Activated T-cell treated with anti-CD3 and anti-CD28 coated beads, Interleukin-2, amount 50 U/mL, for 4 hours (primary cell): ENCODE results near the gene DENND1B. TPM values are rescaled to one million over a fixed set of nuclear protein-coding genes. Genes with fewer than 3 reads are reported as not detected.

Experiments
- ATAC-seq, 2 donors: fragments of 200-7000 bp; cut with Tn5 transposase; one replicate each; pipeline ENCODE4 v1.10.0; 2021
- DNase-seq: peaks from one replicate; pipeline ENCODE4 v3.0.0-alpha.2; 2020
- H3K27me3 Mint-ChIP-seq: one replicate; pipeline ENCODE4 v1.8.0; 2021; ENCODE audit warnings: low read depth, mixed read lengths
- H3K36me3 Mint-ChIP-seq: one replicate; pipeline ENCODE4 v1.8.0; 2022; ENCODE audit warnings: mixed read lengths; ENCODE audit not compliant: insufficient read depth
- H3K4me1 Mint-ChIP-seq: one replicate; pipeline ENCODE4 v1.8.0; 2021; ENCODE audit warnings: low read depth, mixed read lengths
- H3K4me3 Mint-ChIP-seq: one replicate; pipeline ENCODE4 v1.8.0; 2021; ENCODE audit warnings: mild to moderate bottlenecking, moderate library complexity, mixed read lengths
- H3K9me3 Mint-ChIP-seq: one replicate; pipeline ENCODE4 v1.8.0; 2021; ENCODE audit warnings: mixed read lengths
- total RNA-seq, 3 donors: library from RNA; stranded (reverse); gene quantifications; one replicate each; pipeline ENCODE4 v1.2.1, GENCODE V29; 2021

Gene DENND1B
- total RNA-seq, 3 donors from 2014 or later: 7.7 to 9.0 (median 9.0) TPM

DNA sequence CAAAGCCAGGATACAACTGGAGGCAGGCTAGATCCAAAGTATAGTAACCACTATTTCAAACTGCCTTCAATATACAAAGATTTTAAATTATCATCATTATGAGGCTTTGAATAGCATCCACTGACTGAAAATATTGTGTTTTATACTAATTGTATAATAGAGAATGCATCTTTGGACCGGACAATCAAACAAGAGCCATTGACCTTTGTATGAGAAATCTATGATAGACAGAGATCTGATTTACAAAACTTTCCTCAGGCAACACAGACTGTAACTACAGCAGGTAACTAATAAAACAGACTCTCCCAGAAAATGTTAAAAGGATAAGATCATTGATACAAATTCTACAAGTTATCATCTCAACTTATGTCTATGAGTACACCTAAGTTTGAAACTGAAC, 152.9 kb downstream of the DENND1B start:
- no peaks in the 10 kb centered on the region for H3K27me3 Mint-ChIP-seq
- peaks cover 16% of the 10 kb centered on the region for H3K36me3 Mint-ChIP-seq
- ATAC-seq (no peak), DNase-seq (no peak)
- H3K4me1 Mint-ChIP-seq: no peaks in the 10 kb centered on the region
- H3K9me3 Mint-ChIP-seq: no peaks in the 10 kb centered on the region
- H3K4me3 Mint-ChIP-seq: no peak overlapping the region

DNA sequence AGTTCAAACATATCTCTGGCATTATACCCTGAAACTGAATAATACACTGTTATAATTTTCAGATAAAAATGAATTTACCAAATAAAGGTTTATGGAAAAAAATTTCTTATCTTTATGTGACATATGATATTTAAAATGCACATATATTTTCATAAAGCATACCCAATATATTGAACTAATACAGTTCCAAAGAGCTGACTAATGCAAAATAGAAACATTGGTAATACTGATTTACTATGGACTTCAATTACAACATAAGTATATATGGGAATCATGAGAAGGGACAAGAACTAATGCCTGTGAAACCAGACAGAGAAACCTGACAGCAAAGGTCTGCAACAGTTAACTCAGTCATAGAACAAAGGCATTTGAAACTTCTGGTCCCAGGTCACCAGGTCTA, 153.5 kb downstream of the DENND1B start:
- Mint-ChIP-seq H3K4me3 (no peak overlapping the region), H3K4me1 (no peaks in the 10 kb centered on the region), H3K9me3 (no peaks in the 10 kb centered on the region), H3K36me3 (peaks cover 18% of the 10 kb centered on the region), H3K27me3 (no peaks in the 10 kb centered on the region)
- DNase-seq (no peak), ATAC-seq (no peak)

DNA sequence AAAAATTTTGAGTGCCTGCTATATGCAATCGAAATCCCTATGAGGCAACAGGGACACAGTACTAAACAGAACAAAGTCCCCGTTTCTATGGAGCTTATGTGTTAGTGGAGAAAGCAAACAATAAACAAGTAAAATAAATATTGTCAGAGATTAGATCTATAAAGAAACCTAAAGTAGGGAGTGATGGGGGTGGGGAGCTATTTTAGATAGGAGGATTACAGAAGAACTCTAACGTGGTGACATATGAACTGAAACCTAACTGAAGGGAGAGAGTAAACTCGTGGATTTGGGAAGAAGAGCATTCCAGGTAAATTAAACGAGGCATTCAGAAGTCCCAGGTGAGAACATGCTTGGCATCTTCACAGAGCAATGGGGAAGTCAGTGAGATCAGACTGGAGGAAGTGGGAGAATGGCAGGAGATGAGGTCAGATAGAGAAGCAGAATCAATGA, 154.5 kb downstream of the DENND1B start:
- no peak overlapping the region for H3K4me3 Mint-ChIP-seq
- peaks cover 13% of the 10 kb centered on the region for H3K36me3 Mint-ChIP-seq
- DNase-seq (no peak), ATAC-seq (no peak)
- H3K9me3 Mint-ChIP-seq: no peaks in the 10 kb centered on the region
- H3K4me1 Mint-ChIP-seq: no peaks in the 10 kb centered on the region
- H3K27me3 Mint-ChIP-seq: no peaks in the 10 kb centered on the region

DNA sequence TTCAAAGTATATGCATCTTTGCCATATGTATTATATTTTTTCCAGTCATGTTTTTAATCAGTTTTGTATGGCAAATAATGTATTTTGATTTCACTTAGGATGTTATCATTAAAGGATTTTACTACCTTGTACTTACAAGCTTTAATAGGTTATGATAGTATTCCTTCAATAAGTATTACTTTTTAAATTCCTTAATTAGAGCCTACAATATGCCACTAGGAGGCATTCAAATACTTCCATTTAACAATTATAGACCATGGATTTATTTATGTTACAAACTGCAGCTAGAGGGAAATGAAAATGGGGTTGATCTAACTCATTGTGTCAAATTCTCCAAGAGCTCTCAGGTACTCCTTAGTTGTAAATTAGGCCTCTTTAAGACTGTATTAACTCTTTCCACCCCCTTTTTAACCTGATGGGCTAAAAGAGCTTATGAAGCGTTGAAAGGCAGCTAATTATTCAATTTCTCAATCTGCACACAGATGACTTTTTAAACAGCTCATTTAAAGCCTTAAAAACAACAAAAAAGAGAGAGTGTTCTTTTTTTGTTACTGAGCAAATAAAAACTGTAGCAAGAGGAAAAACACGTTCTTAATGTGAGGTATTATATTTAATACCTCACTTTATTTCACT, 156.2 kb downstream of the DENND1B start:
- Mint-ChIP-seq H3K4me3 (no peak overlapping the region), H3K4me1 (no peaks in the 10 kb centered on the region), H3K36me3 (peaks cover 4% of the 10 kb centered on the region), H3K9me3 (no peaks in the 10 kb centered on the region), H3K27me3 (no peaks in the 10 kb centered on the region)
- ATAC-seq (no peak), DNase-seq (no peak)

DNA sequence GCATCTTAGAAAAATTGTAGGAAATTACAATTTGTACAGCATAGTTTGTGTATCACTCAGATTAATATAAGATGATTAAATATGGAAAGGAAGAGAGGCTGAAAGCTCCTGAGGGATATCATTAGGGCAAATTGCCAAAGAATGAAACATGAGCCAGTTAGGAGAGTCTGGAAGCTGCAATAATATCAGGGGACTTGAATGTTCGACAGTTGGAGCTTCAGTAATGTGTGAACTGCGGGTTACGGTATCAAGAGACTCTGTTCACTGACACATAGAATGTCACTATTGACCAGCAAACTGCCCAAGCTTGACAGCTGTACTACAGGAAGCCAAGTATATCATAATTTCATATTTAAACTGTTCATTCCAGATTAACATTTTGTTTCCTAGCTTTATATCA, 157.2 kb downstream of the DENND1B start:
- no peak for DNase-seq
- no peaks in the 10 kb centered on the region for H3K4me1 Mint-ChIP-seq
- H3K27me3 Mint-ChIP-seq: no peaks in the 10 kb centered on the region
- peaks cover 4% of the 10 kb centered on the region for H3K36me3 Mint-ChIP-seq
- H3K9me3 Mint-ChIP-seq: no peaks in the 10 kb centered on the region
- H3K4me3 Mint-ChIP-seq: no peak overlapping the region
- ATAC-seq: no peak

DNA sequence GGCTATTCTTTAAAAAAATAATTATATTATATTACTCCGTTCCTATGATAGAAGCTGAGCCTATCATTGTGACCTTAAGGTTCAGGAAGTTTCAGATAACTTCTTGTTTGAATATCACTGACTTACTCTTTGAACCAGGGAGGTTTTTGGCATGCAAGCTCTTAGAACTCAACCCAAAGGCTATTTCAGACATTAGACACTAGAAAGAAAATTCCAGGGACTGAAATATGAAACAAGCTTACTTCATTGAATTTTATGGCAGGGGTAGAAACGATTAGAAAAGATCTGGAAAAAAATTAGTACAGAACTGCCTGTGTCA, 159.6 kb downstream of the DENND1B start:
- Mint-ChIP-seq H3K4me3 (no peak overlapping the region), H3K9me3 (no peaks in the 10 kb centered on the region)

DNA sequence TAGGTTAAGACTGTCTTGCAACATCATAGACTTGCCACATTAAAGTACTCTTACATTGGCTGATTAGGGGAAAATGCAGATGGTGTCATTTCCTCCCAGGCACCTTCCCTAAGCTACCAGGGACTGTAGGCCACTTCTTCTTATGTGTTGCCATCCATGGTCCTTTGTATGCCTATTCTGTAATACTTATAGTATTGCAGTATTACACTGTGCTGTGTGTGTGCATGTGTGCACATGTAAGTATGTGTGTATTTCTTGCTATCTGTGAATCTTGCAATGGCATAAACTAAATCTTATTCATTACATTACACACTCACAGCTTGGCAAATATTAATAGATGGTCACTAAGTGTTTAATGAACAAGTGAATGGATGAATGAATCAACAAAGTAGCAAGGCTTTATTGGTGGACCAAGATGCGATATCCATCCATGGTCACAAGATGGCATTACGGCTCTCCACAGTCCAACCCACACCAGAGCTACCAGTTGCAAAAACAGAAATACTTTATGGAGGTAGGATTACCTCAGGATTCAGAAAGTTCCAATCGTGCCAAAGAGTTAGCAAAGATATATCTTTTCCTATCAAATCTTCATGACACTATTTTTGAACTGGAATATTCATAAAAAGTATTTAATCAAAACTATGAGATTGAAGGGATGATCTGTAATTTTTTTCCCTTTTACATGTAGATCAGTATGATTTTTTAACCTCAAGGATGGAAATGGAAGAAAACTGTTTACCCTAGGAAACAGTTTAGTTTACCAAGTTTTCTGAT, 160.2 kb downstream of the DENND1B start:
- Mint-ChIP-seq H3K4me3 (no peak overlapping the region), H3K9me3 (no peaks in the 10 kb centered on the region), H3K4me1 (no peaks in the 10 kb centered on the region), H3K27me3 (no peaks in the 10 kb centered on the region), H3K36me3 (peaks cover 4% of the 10 kb centered on the region)
- ATAC-seq: no peak
- no peak for DNase-seq

More for the DNA sequence above, 159.6 kb downstream of the DENND1B start:
- Mint-ChIP-seq H3K4me1 (no peaks in the 10 kb centered on the region), H3K27me3 (no peaks in the 10 kb centered on the region), H3K36me3 (peaks cover 4% of the 10 kb centered on the region)
- no peak for ATAC-seq
- DNase-seq: no peak

DNA sequence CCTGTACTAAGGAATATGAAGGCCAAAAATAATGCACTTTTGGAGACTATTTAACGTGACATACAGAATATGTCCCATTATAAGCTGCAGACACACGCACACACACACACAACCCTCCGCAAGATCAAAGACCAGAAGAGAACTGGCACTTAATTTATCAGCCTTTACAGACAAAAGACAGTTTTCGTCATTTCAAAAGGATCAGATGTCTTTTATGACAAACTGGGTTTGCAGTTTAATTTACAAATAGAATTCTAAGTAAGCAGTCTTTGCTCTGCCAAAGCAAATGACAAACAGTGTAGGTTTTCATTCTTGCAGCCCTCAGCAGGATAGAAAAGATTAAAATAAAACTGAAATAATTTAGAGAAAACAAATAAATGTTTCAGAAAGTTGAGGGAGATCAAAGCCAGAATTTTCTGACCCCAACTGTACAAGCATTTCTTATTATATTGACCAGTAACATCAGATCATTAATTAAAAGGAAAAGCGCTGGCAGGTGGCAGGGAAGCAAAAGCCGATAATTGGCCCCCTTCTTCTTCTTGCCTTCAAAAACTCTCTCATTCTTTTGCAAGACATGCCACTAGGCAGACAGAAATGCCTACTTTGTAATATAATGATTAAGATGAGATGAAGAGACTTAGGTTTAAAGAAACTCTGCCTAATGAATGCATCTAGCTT, 169.0 kb downstream of the DENND1B start:
- Mint-ChIP-seq H3K36me3 (peaks cover 2% of the 10 kb centered on the region), H3K4me3 (no peak overlapping the region), H3K27me3 (no peaks in the 10 kb centered on the region), H3K4me1 (no peaks in the 10 kb centered on the region), H3K9me3 (no peaks in the 10 kb centered on the region)
- DNase-seq (no peak), ATAC-seq (no peak)

DNA sequence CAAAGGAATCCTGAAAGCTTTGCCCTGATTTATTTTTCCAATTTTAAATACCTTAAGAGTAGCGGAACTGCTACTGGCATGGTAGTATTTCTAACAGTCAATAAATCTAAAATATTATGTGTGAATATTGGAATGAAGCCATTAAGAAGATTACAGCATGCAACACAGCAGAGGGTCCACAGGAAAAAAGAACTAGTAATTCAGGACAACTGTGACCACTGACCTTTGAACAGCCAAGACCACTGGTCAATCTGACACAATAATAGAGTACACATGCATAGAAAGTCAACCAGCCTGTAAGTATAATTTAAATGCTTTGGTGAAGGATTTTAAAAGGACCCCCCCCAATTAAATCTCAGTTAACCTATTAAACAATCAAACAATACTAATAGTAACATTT, 171.0 kb downstream of the DENND1B start:
- no peak for ATAC-seq
- DNase-seq: no peak
- H3K4me3 Mint-ChIP-seq: no peak overlapping the region
- peaks cover 8% of the 10 kb centered on the region for H3K36me3 Mint-ChIP-seq
- no peaks in the 10 kb centered on the region for H3K27me3 Mint-ChIP-seq
- no peaks in the 10 kb centered on the region for H3K9me3 Mint-ChIP-seq
- H3K4me1 Mint-ChIP-seq: no peaks in the 10 kb centered on the region

DNA sequence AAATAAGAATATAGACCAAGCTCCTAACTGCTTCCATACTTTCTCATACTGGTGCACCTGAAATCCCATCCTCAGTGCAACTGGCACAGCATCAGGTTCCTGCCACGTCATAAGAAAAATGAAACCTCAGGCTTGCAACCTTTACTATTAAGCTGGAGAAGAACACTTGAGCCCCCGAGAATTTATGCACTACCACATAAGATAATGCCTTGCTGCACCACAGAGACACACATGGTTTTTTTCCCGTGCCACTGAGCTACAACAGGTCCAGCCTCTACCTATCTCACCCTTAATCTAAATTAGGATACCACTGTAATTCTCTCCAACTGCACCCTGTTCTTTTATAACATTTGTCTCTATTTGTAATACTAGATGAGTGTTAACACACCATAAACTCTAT, 174.5 kb downstream of the DENND1B start:
- no peaks in the 10 kb centered on the region for H3K27me3 Mint-ChIP-seq
- H3K36me3 Mint-ChIP-seq: peaks cover 8% of the 10 kb centered on the region
- ATAC-seq (no peak), DNase-seq (no peak)
- H3K4me1 Mint-ChIP-seq: no peaks in the 10 kb centered on the region
- no peaks in the 10 kb centered on the region for H3K9me3 Mint-ChIP-seq
- H3K4me3 Mint-ChIP-seq: no peak overlapping the region

DNA sequence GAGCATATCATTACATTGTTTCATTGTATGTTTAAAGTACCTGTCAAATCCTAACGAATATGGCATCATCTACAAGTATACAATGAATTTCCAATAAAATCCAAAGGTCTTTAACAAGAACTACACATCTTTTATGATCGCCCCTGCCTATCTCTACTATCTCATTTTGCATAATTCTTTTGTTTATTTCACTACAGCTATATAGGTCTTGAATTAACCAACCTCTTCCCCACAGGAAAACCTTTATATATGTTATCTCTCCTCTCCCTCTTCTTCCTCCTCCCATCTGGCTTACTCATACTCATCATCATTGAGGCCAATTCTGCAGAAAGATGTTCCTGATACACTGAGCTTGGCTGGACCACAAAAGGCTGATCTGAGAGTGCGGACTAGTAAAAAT, 175.5 kb downstream of the DENND1B start:
- ATAC-seq: no peak
- DNase-seq: no peak
- Mint-ChIP-seq H3K9me3 (no peaks in the 10 kb centered on the region), H3K4me3 (no peak overlapping the region), H3K27me3 (no peaks in the 10 kb centered on the region), H3K36me3 (peaks cover 14% of the 10 kb centered on the region), H3K4me1 (no peaks in the 10 kb centered on the region)

DNA sequence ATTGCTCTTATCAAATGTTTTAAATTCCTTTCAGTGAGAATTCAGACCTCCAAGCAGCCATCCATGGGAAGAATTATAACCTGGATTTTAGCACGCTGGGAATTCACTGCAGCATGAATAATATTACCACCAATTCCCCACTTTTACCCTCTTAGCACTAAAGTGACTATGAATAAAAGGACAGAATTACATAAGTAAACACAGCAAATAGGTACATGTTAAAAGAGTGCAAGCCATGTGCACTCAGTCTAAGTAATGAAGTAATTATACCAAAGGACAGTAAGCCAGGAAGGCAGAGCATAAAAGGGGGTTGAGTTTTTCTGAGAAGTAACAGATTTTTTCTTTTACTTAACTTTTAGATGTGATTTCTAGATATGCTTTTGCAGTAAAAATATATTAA, 176.3 kb downstream of the DENND1B start:
- H3K27me3 Mint-ChIP-seq: no peaks in the 10 kb centered on the region
- ATAC-seq: no peak
- no peaks in the 10 kb centered on the region for H3K4me1 Mint-ChIP-seq
- peaks cover 17% of the 10 kb centered on the region for H3K36me3 Mint-ChIP-seq
- DNase-seq: no peak
- H3K4me3 Mint-ChIP-seq: no peak overlapping the region
- H3K9me3 Mint-ChIP-seq: no peaks in the 10 kb centered on the region

DNA sequence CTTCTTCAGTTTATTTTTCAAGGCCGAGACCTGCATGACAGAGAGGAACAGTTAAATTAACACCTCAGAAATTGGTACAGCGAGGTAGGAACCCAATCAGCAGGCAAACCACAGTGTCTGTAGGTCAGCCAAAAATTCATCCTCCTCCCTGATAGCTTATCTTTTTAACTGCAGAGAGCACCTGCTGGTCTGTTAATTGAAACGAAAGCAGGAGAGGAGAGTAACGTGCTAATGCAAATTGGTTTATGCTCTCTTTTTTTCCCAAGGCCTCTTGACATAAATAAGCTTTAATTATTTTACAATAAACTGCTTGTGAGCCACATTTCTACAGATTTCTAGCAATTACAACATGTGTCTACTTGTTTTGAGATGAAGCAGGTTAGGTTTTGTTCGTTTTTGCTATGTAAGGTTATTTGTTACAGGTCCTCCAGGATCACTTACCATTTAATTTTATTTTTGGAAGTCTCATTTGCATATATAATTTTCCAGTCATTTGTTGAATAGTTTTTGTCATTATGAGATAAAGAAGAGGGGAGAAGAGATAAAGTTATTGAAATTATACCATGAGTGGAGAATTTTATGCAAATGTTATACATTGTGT, 179.9 kb downstream of the DENND1B start:
- Mint-ChIP-seq H3K4me3 (no peak overlapping the region), H3K4me1 (no peaks in the 10 kb centered on the region), H3K27me3 (no peaks in the 10 kb centered on the region), H3K36me3 (peaks cover 18% of the 10 kb centered on the region), H3K9me3 (no peaks in the 10 kb centered on the region)
- ATAC-seq: no peak
- no peak for DNase-seq

DNA sequence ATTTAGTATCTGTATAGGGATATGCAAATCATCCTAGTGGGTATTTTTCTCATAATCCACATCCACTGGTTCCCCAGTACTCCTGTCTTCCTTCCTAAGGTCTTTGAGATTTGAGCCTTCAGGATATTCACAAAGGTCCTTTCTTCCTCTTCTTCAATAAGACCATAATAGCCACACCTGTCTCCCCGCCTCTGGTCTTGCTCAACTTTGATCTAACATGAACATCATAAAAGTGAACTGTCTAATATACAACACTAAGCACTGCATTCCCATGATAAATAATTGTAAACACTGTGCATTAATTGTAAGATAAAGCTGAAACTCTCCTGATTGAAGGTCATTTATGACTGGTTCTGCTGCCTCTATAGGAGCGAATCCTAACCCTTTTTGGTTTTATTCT, 184.6 kb downstream of the DENND1B start:
- Mint-ChIP-seq H3K36me3 (peaks cover 29% of the 10 kb centered on the region), H3K27me3 (no peaks in the 10 kb centered on the region), H3K4me3 (no peak overlapping the region), H3K9me3 (no peaks in the 10 kb centered on the region), H3K4me1 (no peaks in the 10 kb centered on the region)
- DNase-seq (no peak), ATAC-seq (no peak)
